GM19099 (cell line): ENCODE measurements around the gene FMNL3.

ENCODE experiments used
- POLR2A ChIP-seq: IDR thresholded peaks from 3 replicates; pipeline ENCODE4 v1.6.1; 2011; ENCODE audit warnings: low read depth; ENCODE audit not compliant: insufficient read length; ENCODE audit errors: extremely low read depth

FMNL3 gene

GRCh38 chr12:49728446-49728845 lies 21.2 kb upstream of the FMNL3 start:
- no peak for TF ChIP-seq POLR2A

GRCh38 chr12:49720214-49720613 lies 13.0 kb upstream of the FMNL3 start:
- no peak for TF ChIP-seq POLR2A

- TF ChIP-seq POLR2A, result no peak
These were observed 9.3 kb upstream of the FMNL3 start for GRCh38 chr12:49716553-49716952.

GRCh38 chr12:49708851-49709250 lies 1.6 kb upstream of the FMNL3 start:
- TF ChIP-seq POLR2A, result no peak

GRCh38 chr12:49707812-49708147 lies 575 bp upstream of the FMNL3 start:
- TF ChIP-seq POLR2A, result no peak

GRCh38 chr12:49706351-49707127 lies 666 bp downstream of the FMNL3 start:
- TF ChIP-seq POLR2A, result peak; percentile 16

- peak; percentile 73 for TF ChIP-seq POLR2A
These were observed 1.6 kb downstream of the FMNL3 start for GRCh38 chr12:49705479-49706134.

GRCh38 chr12:49703647-49704137 lies 3.5 kb downstream of the FMNL3 start:
- TF ChIP-seq POLR2A, result no peak

- TF ChIP-seq POLR2A, result no peak
These were observed 4.5 kb downstream of the FMNL3 start for GRCh38 chr12:49702676-49703215.

GRCh38 chr12:49702009-49702408 lies 5.2 kb downstream of the FMNL3 start:
- no peak for TF ChIP-seq POLR2A

- TF ChIP-seq POLR2A, result peak; percentile 37
These were observed 8.3 kb downstream of the FMNL3 start for GRCh38 chr12:49698619-49699545.

- TF ChIP-seq POLR2A, result no peak
These were observed 9.4 kb downstream of the FMNL3 start for GRCh38 chr12:49697808-49698207.

- no peak for TF ChIP-seq POLR2A
These were observed 10.5 kb downstream of the FMNL3 start for GRCh38 chr12:49696723-49697122.

GRCh38 chr12:49693931-49694444 lies 13.2 kb downstream of the FMNL3 start:
- TF ChIP-seq POLR2A, result no peak

- TF ChIP-seq POLR2A, result no peak
These were observed 14.4 kb downstream of the FMNL3 start for GRCh38 chr12:49692851-49693250.
